GM19438 (cell line): ENCODE results near the gene TSPAN9.

ENCODE experiments used
- ATAC-seq: cut with Tn5 transposase; IDR thresholded peaks from one replicate; pipeline ENCODE4 v1.9.1; 2021; ENCODE audit warnings: low read depth; ENCODE audit not compliant: unreplicated experiment

Gene TSPAN9

GRCh38 chr12:3305464-3305863 lies 228.3 kb downstream of the TSPAN9 start:
- ATAC-seq, result no peak

- no peak for ATAC-seq
Observed at GRCh38 chr12:3305904-3306619, 228.9 kb downstream of the TSPAN9 start.

- no peak for ATAC-seq
Observed at GRCh38 chr12:3307389-3307788, 230.2 kb downstream of the TSPAN9 start.

- no peak for ATAC-seq
Observed at GRCh38 chr12:3308063-3308462, 230.9 kb downstream of the TSPAN9 start.

DNA sequence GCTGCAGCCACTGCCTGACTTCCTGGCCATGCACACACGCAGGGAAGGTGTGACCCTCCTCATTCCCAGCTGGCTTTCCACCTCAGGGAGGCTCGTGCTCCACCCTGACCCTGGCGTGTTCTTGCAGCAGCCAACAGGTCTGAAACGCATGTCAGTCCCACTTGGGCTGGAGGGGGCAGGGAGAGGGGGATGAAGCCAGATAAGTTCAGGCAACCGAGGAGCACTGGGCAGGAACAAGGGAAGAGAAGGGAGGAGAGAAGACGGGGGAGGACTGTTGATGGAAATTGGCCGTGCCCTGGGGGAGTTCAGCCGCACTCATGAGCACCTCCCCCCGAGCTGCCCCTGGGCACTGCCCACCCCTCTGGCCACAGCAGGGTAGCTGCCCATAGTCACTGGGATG lies 231.4 kb downstream of the TSPAN9 start:
- ATAC-seq, result no peak

GRCh38 chr12:3309805-3310204 lies 232.6 kb downstream of the TSPAN9 start:
- no peak for ATAC-seq

GRCh38 chr12:3310271-3311026 lies 233.3 kb downstream of the TSPAN9 start:
- no peak for ATAC-seq

GRCh38 chr12:3311027-3311402 lies 233.8 kb downstream of the TSPAN9 start:
- ATAC-seq, result no peak

DNA sequence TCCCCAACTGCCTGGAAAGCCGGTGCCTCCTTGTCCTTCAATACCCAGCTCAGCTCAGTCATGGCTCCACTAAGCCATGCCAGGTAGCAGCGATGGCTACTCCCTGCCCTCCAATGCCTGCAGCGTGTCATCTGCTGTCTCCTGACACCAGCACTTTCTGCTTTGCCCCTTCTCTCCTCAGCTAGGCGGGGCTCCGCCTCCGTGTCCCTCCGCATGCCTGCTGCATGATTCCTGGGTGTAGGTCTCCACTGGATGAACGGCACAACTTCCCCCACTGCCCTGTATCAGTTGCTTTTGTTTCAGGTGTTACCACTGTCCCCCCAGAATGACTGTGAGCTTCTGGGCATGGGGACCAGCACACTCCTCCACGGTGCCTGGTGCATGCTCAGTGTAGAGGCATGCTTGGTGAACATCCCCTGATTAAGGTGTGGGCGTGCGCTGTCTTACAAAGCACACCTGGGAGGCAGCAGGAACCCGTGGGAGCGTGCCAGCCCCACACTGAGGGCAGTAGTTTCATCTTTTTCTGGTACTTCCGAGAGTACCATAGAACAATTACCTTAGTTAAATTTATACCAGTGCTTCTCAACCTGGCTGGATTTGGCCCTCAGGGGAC lies 234.4 kb downstream of the TSPAN9 start:
- ATAC-seq, result no peak

DNA sequence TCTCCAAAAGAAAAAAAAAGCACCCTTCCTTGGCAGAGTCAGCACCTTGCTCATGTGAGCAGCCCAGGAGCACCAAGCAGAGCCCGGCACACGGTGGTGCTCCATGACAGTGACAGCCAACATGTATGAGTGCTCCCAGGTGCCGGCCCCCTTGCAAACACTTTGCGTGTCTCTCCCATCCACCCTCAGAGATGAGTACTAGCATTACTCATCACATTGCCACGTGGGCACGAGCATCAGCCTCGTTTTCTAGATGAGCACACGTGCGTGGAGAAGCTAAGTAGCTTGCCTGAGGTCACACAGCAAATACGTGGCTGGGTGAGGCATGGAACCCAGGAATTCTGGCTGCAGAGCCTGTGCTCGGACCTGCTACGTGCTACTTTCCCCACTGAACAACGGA lies 235.9 kb downstream of the TSPAN9 start:
- no peak for ATAC-seq

GRCh38 chr12:3313675-3314663 lies 236.8 kb downstream of the TSPAN9 start:
- ATAC-seq, result no peak

GRCh38 chr12:3315201-3315661 lies 238.1 kb downstream of the TSPAN9 start:
- no peak for ATAC-seq

DNA sequence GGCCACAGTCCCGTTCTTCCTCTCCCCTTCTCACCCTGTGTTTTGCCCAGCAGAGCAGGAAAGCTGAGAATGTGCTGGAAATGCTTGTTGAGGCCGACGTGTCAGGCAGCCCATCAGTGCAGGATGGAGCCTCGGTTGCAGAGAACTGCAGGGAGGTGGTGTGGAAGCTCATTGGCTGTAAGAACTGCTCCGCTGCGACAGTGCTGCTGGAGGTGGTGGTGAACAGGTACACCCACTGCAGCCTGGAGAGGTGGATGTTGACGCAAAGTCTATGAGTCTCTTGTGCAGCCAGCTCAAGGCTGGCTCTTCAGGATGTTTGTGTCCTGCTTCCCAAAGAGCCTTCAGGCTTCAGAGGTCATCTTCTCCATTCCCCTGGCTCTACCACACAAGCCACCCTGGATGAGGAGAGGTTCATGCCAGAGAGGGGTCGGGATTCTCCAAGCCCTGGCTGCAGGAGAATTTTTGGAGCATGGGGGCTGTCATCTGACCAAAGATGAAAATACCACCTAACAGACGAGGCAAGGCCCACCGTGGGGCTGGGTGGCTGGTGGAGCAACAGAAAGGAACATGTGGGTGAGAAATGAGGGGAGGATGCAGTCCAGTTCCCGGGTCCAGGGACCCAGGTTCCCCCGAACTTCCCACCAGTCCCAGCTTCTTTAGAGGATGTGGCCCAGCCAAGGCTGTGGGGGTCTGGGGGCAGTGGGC lies 239.7 kb downstream of the TSPAN9 start:
- ATAC-seq, result no peak

DNA sequence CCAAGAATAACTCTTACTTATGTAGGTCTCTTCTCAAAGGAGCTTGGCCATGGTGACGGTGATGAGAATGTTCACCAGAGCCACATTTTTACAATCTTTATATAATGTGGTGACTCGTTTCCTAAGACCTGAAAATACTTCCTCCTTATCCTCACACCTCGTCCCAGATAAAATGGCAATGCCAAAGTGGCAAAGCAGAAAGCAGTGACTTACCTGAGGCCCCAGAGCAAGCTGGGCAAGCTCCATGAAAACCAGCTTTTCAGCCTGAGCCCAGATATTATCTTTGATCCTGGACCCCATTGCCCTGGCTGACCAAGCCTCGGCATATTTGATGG lies 240.3 kb downstream of the TSPAN9 start:
- no peak for ATAC-seq

DNA sequence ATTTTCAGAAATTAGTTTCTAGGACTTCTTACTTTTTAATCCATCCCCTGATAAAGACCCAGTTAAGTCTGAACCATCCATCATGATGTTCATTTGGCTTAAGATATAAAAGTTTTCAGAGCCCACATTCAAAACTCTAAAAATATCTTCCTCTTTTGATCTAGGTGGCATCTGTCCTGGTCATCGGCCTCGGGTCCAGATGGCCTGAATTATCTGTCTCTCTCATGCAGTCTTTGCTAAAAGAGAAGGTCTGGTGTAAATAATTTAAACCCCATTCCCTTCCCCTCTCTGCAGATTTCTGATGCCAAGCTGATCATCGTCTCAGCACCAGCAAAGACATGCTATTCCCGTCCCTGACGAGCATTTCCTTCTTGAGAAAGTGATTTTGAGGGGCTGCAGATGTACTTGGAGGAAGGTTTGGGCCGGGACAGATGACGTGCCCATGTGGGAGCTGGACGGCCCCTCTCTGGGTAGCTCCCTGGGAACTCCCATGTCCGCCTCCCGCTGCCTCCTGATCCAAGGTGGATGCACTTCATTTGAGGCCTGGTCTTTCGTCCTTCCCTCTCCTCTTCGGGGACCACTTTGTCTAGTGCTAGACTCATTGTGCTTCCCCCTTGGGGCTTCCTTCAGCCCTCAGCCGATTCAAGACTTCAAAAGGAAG lies 240.8 kb downstream of the TSPAN9 start:
- ATAC-seq, result no peak

DNA sequence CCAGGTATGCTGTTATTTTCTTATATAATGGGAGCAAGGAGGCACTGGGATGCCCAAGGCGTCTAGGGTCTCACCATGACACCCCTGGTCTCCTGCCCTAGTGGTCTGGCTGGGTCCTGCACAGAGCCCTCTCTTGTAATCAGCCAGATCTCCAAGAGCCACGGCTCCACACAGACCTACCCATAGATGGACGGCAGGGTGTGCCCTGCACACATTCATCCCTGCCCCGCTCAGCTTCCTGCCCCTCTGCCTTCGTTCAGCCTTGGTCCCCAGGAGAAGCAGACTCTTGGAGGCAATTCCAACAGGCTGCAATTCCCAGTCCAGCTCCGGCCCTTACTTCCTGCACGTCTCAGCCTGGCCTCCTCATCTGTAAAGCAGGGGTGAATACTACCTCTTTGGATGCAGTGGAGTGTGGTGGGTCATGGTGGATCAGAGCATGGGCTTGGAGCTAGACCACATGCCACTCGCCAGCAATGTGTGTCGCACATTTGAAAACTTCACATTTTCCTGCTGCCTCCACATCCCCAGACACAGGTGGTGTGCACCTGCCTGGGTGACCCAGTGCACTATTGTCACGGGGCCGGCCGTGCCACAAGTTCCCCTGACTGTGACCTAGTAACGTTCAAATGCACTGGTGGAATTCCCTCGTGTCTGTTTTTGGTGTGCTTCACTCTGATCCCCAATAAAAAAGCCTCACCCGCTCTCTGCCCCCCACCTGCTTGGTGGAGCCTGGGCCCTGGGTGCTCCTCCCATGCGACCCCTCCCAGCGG lies 242.7 kb downstream of the TSPAN9 start:
- ATAC-seq, result no peak

DNA sequence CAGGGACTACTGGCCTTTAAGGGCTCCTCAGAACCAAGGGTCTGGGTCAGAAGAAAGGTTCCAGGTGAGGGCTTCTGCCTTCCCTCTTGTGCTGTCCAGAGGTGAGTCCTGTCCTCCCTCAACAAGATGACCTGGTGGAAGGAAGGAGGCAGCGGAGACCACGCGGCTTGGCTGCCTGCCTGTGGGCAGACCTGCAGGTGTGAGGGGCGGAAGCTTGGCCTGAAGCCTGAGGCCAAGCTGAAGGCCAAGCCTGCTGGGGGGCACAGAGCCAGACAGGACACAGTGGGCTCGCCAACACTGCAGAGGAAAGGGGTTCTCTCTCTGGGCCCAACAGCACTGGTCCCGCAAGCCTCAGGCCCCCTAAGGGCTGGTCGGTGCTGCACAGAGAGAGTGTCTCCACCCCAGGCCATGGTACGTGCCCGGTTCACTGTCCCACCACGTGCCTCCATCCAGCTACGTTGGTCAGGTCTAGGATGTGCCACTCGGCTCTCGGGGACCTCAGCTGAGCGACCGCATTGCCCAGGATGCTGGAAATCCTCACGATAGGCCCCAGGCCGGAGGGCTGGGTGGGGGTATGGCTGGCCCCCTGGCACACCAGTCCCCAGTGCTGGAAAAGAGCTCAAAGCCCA lies 243.8 kb downstream of the TSPAN9 start:
- no peak for ATAC-seq

GRCh38 chr12:3321881-3322280 lies 244.7 kb downstream of the TSPAN9 start:
- no peak for ATAC-seq
